Coronary artery (tissue), 2 donors: Measurements from ENCODE around the gene KLHL2.
"Not testable (repeated sequence)": the region's sequence is repeated elsewhere in the genome, so short reads cannot be mapped to it uniquely, and the experiment has no call there.

Experiments used
- DNase-seq: peaks from one replicate; pipeline ENCODE4 v3.0.0-alpha.2; 2017; ENCODE audit warnings: low spot score
- H3K27ac ChIP-seq, 2 donors: fragments of 200-600 bp; sonication (generic); one replicate each; pipeline ENCODE4 v1.5.1; 2016 to 2019
- H3K4me3 ChIP-seq: fragments of 200-600 bp; sonication (generic); 2 replicates; pipeline ENCODE4 v1.5.1; 2016; ENCODE audit warnings: mild to moderate bottlenecking, moderate library complexity
- CTCF ChIP-seq: fragments of 200-600 bp; sonication (generic); IDR thresholded peaks from one replicate; pipeline ENCODE4 v1.5.1; 2019; ENCODE audit warnings: antibody characterized with exemption

The KLHL2 gene

GRCh38 chr4:165330071-165330470 is 122.7 kb downstream of the KLHL2 start:
- TF ChIP-seq CTCF: no peak
- no peak overlapping the region for H3K4me3 ChIP-seq
- no peak for DNase-seq
- no peak overlapping the region for H3K27ac ChIP-seq

- no peak for DNase-seq
- TF ChIP-seq CTCF: no peak
- no peak overlapping the region for H3K27ac ChIP-seq
- no peak overlapping the region for H3K4me3 ChIP-seq
These were observed 123.3 kb downstream of the KLHL2 start for GRCh38 chr4:165330666-165331065.

GRCh38 chr4:165331359-165331758 is 124.0 kb downstream of the KLHL2 start:
- TF ChIP-seq CTCF: no peak
- no peak overlapping the region for H3K4me3 ChIP-seq
- no peak overlapping the region for H3K27ac ChIP-seq
- DNase-seq: no peak

GRCh38 chr4:165331823-165332222 is 124.5 kb downstream of the KLHL2 start:
- Histone ChIP-seq H3K27ac (no peak overlapping the region), H3K4me3 (no peak overlapping the region)
- TF ChIP-seq CTCF: no peak
- DNase-seq: no peak

GRCh38 chr4:165332502-165332901 is 125.1 kb downstream of the KLHL2 start:
- TF ChIP-seq CTCF: no peak
- no peak overlapping the region for H3K27ac ChIP-seq
- DNase-seq: no peak
- no peak overlapping the region for H3K4me3 ChIP-seq

- H3K4me3 ChIP-seq: no peak overlapping the region
- no peak for DNase-seq
- H3K27ac ChIP-seq: no peak overlapping the region
- TF ChIP-seq CTCF: no peak
These were observed 127.9 kb downstream of the KLHL2 start for GRCh38 chr4:165335163-165335703.

- no peak overlapping the region for H3K27ac ChIP-seq
- TF ChIP-seq CTCF: no peak
- H3K4me3 ChIP-seq: no peak overlapping the region
- DNase-seq: no peak
These were observed 129.4 kb downstream of the KLHL2 start for GRCh38 chr4:165336743-165337142.

- H3K27ac ChIP-seq, H3K4me3 ChIP-seq, DNase-seq: not testable (repeated sequence)
These were observed 135.0 kb downstream of the KLHL2 start for GRCh38 chr4:165342340-165342739.
